Measurements from ENCODE around the gene TEX36. TPM values are rescaled to one million over a fixed set of nuclear protein-coding genes. Genes with fewer than 3 reads are reported as not detected.
A peak's percentile ranks its signal among the peaks of the same experiment; 100 is the strongest.

The TEX36 gene
- total and polyA plus RNA-seq, 2 of the 13 experiments (the other 11 are each of a cell fraction or from before 2014, with no cell fraction given) = not detected

GRCh38 chr10:125719173-125720001, 36.4 kb upstream of the TEX36 start, which contains the start of gene EDRF1 (continued):
- TF ChIP-seq THAP7 (CRISPR knock-in tag; IDR thresholded peaks at IDR 0.05) (peak; percentile 67; the same call in 1 of the 2 replicates), CHCHD3 (CRISPR knock-in tag; IDR thresholded peaks at IDR 0.05) (0 out of 2 replicates have a peak, but pooled peaks have one; percentile 19), BCL6 (CRISPR knock-in tag; IDR thresholded peaks at IDR 0.05) (peak; percentile 25; the same call in 1 of the 2 replicates), CERS6 (CRISPR knock-in tag; IDR thresholded peaks at IDR 0.05) (0 out of 2 replicates have a peak, but pooled peaks have one; percentile 24), ZC3H4 (CRISPR knock-in tag; IDR thresholded peaks at IDR 0.05; ENCODE audit: borderline replicate concordance) (no peak), ZNF850 (CRISPR knock-in tag; conservative IDR thresholded peaks at IDR 0.05) (peak; percentile 62; the same call in 1 of the 2 replicates), ZGPAT (CRISPR knock-in tag; IDR thresholded peaks at IDR 0.05) (peak; percentile 77), ZNF136 (CRISPR knock-in tag; IDR thresholded peaks at IDR 0.05; ENCODE audit: low read depth) (peak; percentile 67; the same call in 1 of the 2 replicates), ERF (CRISPR knock-in tag; IDR thresholded peaks at IDR 0.05) (peak; percentile 55; the same call in 1 of the 2 replicates), BORCS8-MEF2B (CRISPR knock-in tag; IDR thresholded peaks at IDR 0.05) (peak; percentile 85; the same call in 1 of the 2 replicates), ZBTB7B (CRISPR knock-in tag; IDR thresholded peaks at IDR 0.05) (peak; percentile 88), ZNF460 (CRISPR knock-in tag; IDR thresholded peaks at IDR 0.05; ENCODE audit: borderline replicate concordance) (no peak), TCF7L2 (IDR thresholded peaks at IDR 0.05; ENCODE audit: low read depth, low read length) (no peak), ZKSCAN8 (CRISPR knock-in tag; IDR thresholded peaks at IDR 0.05; ENCODE audit: borderline replicate concordance) (peak; percentile 47; the same call in 1 of the 2 replicates), EZH2 (conservative IDR thresholded peaks at IDR 0.05; ENCODE audit: low read depth, low read length) (no peak), ZNF274 (CRISPR knock-in tag; IDR thresholded peaks at IDR 0.05) (peak; percentile 86), ZMAT5 (CRISPR knock-in tag; IDR thresholded peaks at IDR 0.05; ENCODE audit: borderline replicate concordance, low read depth) (no peak), TEAD3 (CRISPR knock-in tag; optimal IDR thresholded peaks at IDR 0.05; ENCODE audit: borderline replicate concordance) (peak; percentile 45), CBX1 (IDR thresholded peaks at IDR 0.05; ENCODE audit: low read depth) (no peak), ARNTL (CRISPR knock-in tag; IDR thresholded peaks at IDR 0.05) (peak; percentile 59; the same call in 1 of the 2 replicates), SMARCC2 (IDR thresholded peaks at IDR 0.05) (no peak), ZBTB14 (CRISPR knock-in tag; IDR thresholded peaks at IDR 0.05) (no peak), ZFY (CRISPR knock-in tag; IDR thresholded peaks at IDR 0.05) (peak; percentile 94), ZNF367 (CRISPR knock-in tag; IDR thresholded peaks at IDR 0.05; ENCODE audit: borderline replicate concordance) (0 out of 2 replicates have a peak, but pooled peaks have one; percentile 48), ISX (CRISPR knock-in tag; conservative IDR thresholded peaks at IDR 0.05) (no peak), BRD4 (CRISPR knock-in tag; IDR thresholded peaks at IDR 0.05) (peak; percentile 65; the same call in 1 of the 2 replicates), NFYB (CRISPR knock-in tag; IDR thresholded peaks at IDR 0.05) (no peak)

Data from HepG2 (cell line).